HG03460 (cell line): ENCODE measurements around the gene GAL3ST3.
"Not testable (repeated sequence)": the region's sequence is repeated elsewhere in the genome, so short reads cannot be mapped to it uniquely, and the experiment has no call there.

Experiments used
- ATAC-seq: cut with Tn5 transposase; IDR thresholded peaks from one replicate; pipeline ENCODE4 v1.9.1; 2021; ENCODE audit not compliant: unreplicated experiment

Gene GAL3ST3

GRCh38 chr11:66045177-66045639 is 3.8 kb downstream of the GAL3ST3 start:
- no peak for ATAC-seq

GRCh38 chr11:66044757-66045156 is 4.2 kb downstream of the GAL3ST3 start:
- no peak for ATAC-seq

- ATAC-seq: no peak
These were observed 5.7 kb downstream of the GAL3ST3 start for GRCh38 chr11:66042996-66043906.

GRCh38 chr11:66042227-66042995 is 6.5 kb downstream of the GAL3ST3 start:
- ATAC-seq: no peak

DNA sequence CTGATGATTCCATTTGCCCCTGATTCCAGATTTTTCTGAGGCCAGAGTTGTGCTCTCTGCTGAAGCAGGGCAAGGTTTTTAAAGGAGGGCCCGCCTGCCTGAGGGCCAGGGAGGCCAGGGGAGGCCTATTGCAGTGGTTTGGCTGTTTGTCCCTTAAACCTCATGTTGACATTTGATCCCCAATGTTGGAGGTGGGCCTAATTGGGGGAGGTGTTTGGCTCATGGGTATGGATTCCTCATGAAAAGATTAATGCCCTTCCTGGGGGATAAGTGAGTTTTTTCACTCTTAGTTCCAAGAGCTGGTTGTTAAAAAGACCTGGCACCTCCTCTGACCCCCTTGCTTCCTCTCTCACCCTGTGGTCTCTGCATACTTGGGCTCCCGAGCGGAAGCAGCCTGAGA is 9.2 kb downstream of the GAL3ST3 start:
- ATAC-seq: no peak

- ATAC-seq: no peak
These were observed 11.6 kb downstream of the GAL3ST3 start for GRCh38 chr11:66037327-66037726.

DNA sequence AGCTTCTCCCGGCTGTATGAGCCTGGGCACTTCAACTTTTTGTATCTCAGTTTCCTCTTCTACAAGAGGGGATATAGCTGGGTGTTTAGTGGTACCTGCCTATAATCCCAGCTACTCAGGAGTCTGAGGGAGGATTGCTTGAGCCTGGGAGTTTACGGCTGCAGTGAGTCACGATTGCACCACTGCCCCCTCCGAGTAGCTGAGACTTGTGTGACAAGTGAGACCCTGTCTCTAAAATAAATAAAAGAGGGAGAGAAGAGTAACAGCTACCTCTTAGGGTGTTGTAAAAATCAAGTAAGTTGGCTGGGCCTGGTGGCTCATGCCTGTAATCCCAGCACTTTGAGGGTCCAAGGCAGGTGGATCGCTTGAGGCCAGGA is 12.6 kb downstream of the GAL3ST3 start:
- ATAC-seq: no peak

- ATAC-seq: no peak
These were observed 13.2 kb downstream of the GAL3ST3 start for GRCh38 chr11:66035653-66036333.

DNA sequence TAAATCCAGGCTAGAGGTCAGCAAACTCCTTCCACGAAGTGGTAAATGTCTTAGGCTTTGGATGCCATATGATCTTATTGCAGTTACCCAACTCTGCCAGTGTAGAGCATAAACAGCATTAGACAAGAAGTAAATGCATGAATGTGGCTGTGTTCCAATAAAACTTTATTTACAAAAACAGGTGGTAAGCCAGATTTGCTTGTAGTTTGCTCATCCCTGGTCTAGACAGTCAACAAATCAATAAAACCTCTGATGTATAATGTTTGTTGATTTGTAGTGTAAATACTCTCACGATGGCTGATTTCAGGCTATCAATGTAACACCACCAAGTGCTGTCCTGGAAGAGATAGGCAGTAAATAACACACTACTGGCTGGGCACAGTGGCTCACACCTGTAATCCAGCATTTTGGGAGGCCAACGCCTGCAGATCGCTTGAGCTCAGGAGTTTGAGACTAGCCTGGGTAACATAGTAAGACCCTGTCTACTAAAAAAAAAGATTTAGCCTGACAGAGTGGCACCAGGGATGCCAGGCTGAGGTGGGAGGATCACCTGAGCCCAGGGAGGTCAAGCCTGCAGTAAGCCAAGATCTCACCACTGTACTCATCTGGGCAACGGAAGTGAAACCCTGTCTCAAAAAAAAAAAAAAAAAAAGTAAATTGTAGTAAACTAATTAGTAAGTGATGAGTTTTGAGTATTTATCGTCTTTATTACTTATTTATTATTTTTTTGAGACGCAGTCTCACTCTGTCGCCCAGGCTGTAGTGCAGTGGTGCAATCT is 15.8 kb downstream of the GAL3ST3 start:
- ATAC-seq: no peak

DNA sequence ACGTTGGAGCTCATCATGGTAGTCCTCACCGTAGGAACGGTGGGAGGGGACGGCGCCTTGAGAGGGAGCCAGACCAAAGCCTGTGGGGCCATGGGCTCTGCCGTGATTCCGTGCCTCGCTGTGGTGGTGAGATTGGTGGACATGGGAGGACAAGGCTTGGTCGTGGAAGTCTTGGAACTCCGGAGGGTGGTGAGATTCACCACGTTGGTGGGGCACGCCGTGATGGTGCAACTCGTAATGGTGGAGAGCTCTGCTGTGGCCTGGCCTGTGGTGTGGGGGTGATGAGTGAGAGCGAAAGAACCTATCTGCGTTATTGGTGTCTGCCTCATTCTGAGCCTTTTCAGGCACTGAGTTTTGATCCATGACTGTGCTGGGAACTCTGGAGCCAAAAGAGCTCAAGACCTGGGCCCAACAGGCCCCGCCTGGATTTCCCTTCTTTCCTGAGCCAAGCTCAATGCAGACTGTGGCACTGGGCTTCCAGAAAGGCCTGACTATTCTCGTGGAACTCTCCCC is 22.9 kb downstream of the GAL3ST3 start, which contains the start of gene CATSPER1:
TSS of gene CATSPER1 (minus strand) at position 463 of the 513 bp plus-strand sequence. CDS start at position 363, 100 bp downstream.
- no peak for ATAC-seq

- ATAC-seq: not testable (repeated sequence)
These were observed 25.8 kb downstream of the GAL3ST3 start for GRCh38 chr11:66023186-66023440.

- ATAC-seq: no peak
These were observed 26.4 kb downstream of the GAL3ST3 start for GRCh38 chr11:66022401-66023185.

DNA sequence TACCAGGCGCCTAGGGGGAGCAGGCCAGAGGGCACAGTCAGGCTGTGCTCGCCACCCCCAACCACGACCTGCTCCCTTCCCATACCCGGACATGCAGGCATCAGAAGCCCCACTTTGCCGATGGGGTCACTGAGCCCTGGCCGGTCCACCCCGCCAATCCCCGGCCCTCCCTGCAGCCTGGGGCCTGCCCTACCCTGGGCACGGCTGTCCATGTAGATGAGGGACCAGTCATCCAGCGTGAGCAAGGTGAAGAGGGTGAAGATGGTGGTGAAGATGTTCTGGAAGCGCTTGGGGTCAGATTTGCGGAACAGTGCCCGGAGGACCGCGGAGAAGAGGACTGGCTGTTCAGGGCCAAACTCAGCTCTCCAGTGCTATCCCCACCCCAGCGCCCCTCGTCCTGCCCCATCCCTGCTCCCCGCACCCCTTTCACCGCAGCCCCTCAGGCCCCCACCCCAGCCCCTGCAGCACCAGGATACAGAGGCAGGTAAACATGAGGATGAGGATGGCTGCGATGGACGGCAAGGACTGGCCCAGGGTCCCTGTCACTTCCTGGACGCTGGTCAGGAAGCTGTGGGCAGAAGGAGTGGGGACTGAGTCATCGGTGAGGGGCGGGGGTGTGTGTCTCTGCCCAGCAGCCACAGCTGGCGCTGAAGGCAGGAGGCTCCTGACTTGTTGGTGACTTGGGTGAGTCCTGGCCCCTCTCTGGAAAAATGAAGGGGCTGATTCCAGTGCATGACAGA is 28.2 kb downstream of the GAL3ST3 start:
- no peak for ATAC-seq

- no peak for ATAC-seq
These were observed 28.7 kb downstream of the GAL3ST3 start for GRCh38 chr11:66020212-66020611.

DNA sequence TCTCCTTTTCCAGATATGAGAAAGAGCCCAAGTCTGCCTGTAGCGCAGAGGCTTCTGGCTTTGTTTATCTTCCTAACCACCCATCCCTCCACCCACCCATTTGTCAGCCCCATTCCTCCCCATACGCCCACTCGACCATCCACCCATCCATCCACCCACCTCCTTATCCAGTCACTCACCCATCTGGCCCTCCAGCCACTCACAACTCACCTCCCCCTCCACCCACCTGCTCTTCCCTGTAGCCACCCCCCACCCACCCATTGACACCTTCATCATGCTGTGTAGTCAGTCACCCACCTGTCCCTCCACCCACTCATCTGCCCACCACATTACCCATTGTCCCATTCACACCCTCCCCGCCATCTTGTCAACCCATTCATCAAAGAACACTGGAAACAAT is 31.6 kb downstream of the GAL3ST3 start:
- ATAC-seq: no peak

DNA sequence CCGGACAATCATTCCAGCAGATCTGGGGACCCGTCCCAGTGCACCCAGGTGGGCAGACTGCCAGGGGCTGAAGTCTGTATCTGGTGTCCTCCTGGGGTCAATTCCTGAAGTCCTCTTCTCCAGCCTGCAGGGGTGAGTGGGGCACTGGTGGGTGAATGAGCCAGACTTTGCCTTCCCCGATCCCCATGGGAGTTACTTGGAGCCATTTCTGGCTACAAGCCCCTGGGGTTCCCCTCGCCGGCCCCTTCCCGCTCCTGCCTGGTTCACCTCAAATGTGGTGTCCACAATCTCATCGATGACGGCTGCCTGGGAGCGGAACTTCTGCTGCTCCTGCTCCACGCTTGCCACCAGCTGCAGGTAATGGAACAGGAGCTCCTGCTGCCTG is 32.2 kb downstream of the GAL3ST3 start:
- ATAC-seq: no peak

GRCh38 chr11:66015936-66016792 is 32.8 kb downstream of the GAL3ST3 start:
- ATAC-seq: no peak

GRCh38 chr11:66015454-66015881 is 33.5 kb downstream of the GAL3ST3 start:
- no peak for ATAC-seq
